22Rv1 (cell line): ENCODE measurements around the gene MAGI2.

Experiments used
- H3K27ac ChIP-seq: fragments of 450-650 bp; 2 replicates; pipeline ENCODE4 v1.5.1; 2017
- ZFX ChIP-seq: fragments of 450-650 bp; IDR thresholded peaks from 2 replicates; pipeline ENCODE4 v1.6.1; 2017; ENCODE audit warnings: antibody characterized with exemption, borderline replicate concordance
- TF ChIP-seq, protein P1 (sequence below): fragments of 450-650 bp; IDR thresholded peaks from 2 replicates; pipeline ENCODE4 v1.5.1; 2017; ENCODE audit warnings: mild to moderate bottlenecking

MAGI2 gene

GRCh38 chr7:77980087-77980713 lies 1473.3 kb downstream of the MAGI2 start:
- TF ChIP-seq, protein P1, sequence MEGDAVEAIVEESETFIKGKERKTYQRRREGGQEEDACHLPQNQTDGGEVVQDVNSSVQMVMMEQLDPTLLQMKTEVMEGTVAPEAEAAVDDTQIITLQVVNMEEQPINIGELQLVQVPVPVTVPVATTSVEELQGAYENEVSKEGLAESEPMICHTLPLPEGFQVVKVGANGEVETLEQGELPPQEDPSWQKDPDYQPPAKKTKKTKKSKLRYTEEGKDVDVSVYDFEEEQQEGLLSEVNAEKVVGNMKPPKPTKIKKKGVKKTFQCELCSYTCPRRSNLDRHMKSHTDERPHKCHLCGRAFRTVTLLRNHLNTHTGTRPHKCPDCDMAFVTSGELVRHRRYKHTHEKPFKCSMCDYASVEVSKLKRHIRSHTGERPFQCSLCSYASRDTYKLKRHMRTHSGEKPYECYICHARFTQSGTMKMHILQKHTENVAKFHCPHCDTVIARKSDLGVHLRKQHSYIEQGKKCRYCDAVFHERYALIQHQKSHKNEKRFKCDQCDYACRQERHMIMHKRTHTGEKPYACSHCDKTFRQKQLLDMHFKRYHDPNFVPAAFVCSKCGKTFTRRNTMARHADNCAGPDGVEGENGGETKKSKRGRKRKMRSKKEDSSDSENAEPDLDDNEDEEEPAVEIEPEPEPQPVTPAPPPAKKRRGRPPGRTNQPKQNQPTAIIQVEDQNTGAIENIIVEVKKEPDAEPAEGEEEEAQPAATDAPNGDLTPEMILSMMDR, result no peak
- TF ChIP-seq ZFX, result no peak
- H3K27ac ChIP-seq, result no peak overlapping the region

DNA sequence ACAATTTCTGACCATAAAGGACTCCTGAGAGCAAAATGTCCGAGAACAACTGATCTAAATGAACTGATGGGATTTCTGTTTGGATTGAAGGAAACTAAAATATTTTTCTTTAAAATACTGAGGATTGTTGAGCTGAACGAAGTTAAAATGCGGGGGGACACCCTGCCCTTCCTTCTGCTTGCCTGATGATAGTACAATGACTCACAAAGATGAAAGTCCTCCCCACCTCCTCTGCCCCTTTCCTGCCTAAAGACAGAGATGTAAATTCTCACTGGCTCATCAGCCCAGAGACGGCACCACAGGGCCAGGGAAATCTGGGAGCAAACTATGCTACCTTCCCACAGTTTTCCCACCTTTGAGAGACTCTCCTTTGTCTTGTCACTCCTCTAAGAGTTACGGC lies 1474.2 kb downstream of the MAGI2 start:
- no peak for TF ChIP-seq ZFX
- TF ChIP-seq, protein P1, result no peak
- no peak overlapping the region for H3K27ac ChIP-seq

DNA sequence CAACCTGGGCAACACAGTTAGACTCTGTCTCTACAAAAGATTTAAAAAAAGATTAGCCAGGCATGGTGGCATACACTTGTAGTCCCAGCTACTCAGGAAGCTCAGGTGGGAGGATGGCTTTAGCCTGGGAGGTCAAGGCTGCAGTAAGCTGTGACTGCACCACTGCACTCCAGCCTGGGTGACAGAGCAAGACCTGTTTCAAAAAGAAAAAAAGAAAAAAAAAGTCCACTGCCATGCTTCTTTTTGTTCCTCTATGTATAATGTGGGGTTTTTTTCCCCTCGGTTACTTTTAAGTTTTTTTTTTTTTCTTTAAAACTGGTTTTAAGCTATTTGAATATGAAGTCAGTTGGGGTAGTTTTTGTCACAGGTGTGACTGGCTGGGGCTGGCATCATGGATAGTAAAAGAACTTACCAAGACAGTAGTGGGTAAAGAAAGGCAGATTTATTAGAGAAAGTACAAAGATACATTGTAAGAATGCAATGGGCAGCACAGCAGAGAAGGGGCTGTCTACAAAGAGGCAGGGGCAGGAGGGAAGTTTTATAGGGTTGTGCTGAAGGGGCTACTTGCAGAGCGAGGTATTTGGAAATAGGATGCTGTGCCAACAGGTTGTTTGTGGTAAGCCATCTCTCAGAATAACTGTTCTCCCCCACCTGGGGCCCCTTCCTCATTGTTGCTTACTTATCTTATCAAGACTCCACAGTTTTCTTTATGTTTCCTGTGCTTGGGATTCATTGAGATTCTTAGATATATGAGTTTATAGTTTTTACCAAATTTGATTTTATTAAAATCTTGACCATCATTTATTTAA lies 1477.6 kb downstream of the MAGI2 start:
- no peak for TF ChIP-seq ZFX
- TF ChIP-seq, protein P1, result no peak
- no peak overlapping the region for H3K27ac ChIP-seq

GRCh38 chr7:77971726-77972125 lies 1481.7 kb downstream of the MAGI2 start:
- TF ChIP-seq, protein P1, result no peak
- no peak for TF ChIP-seq ZFX
- no peak overlapping the region for H3K27ac ChIP-seq

DNA sequence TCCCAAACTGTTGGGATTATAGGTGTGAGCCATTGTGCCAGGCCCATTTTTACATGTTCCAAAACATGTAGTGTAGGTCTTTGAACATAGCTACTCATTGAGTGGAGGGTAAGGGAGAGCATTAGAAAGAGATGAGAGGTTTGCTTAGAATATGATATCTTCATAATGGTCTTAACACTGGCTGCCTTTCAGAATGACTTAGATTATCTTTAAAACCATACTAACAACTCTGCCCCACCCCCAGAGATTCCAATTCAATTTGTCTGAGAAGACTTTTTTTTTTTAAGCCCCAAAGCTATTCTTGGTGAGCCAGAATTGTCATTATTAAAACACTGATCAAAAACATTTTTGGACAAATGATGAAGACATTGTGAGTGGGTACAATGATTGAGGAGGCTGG lies 1486.0 kb downstream of the MAGI2 start:
- H3K27ac ChIP-seq, result no peak overlapping the region
- TF ChIP-seq, protein P1, result no peak
- TF ChIP-seq ZFX, result no peak
